KMS-11 (cell line): Measurements from ENCODE around the gene ASCL5.

Experiments
- H2AFZ ChIP-seq: fragments of 200-600 bp; sonication (generic); 2 replicates; pipeline ENCODE4 v1.6.1; 2016; ENCODE audit warnings: antibody characterized with exemption, mixed run types, low read depth
- H3K27ac ChIP-seq: fragments of 200-600 bp; sonication (generic); 2 replicates; pipeline ENCODE4 v1.6.1; 2016; ENCODE audit warnings: mild to moderate bottlenecking, mixed run types
- H3K27me3 ChIP-seq: fragments of 200-600 bp; sonication (generic); 2 replicates; pipeline ENCODE4 v1.6.1; 2017; ENCODE audit warnings: mild to moderate bottlenecking, low read depth, mixed run types, moderate library complexity; ENCODE audit not compliant: insufficient read depth
- H3K36me3 ChIP-seq: fragments of 200-600 bp; sonication (generic); 2 replicates; pipeline ENCODE4 v1.6.1; 2017; ENCODE audit warnings: mild to moderate bottlenecking, mixed run types; ENCODE audit not compliant: insufficient read depth
- H3K4me1 ChIP-seq: fragments of 200-600 bp; sonication (generic); 2 replicates; pipeline ENCODE4 v1.6.1; 2016; ENCODE audit warnings: mild to moderate bottlenecking, low read depth, mixed run types; ENCODE audit not compliant: poor library complexity, severe bottlenecking
- H3K4me2 ChIP-seq: fragments of 200-600 bp; sonication (generic); 2 replicates; pipeline ENCODE4 v1.7.0; 2016; ENCODE audit warnings: mild to moderate bottlenecking, mixed run types
- H3K4me3 ChIP-seq: fragments of 200-600 bp; sonication (generic); IDR thresholded peaks from 2 replicates; pipeline ENCODE4 v1.6.1; 2017; ENCODE audit warnings: low read depth, low read length, mixed read lengths; ENCODE audit not compliant: insufficient read depth
- H3K79me2 ChIP-seq: fragments of 200-600 bp; sonication (generic); 2 replicates; pipeline ENCODE4 v1.6.1; 2016; ENCODE audit warnings: low read depth, mixed run types; ENCODE audit not compliant: insufficient read depth
- H3K9ac ChIP-seq: fragments of 200-600 bp; sonication (generic); 2 replicates; pipeline ENCODE4 v1.6.1; 2016; ENCODE audit warnings: mild to moderate bottlenecking, mixed run types
- H4K20me1 ChIP-seq: fragments of 200-600 bp; sonication (generic); 2 replicates; pipeline ENCODE4 v1.6.1; 2016; ENCODE audit warnings: mild to moderate bottlenecking, mixed run types; ENCODE audit not compliant: insufficient read depth
- TF ChIP-seq, protein P1 (sequence below): fragments of 200-600 bp; sonication (generic); conservative IDR thresholded peaks from 2 replicates; pipeline ENCODE4 v1.6.1; 2017; ENCODE audit warnings: low read depth, mild to moderate bottlenecking, antibody characterized with exemption, low read length, moderate library complexity, mixed read lengths

ASCL5 gene

DNA sequence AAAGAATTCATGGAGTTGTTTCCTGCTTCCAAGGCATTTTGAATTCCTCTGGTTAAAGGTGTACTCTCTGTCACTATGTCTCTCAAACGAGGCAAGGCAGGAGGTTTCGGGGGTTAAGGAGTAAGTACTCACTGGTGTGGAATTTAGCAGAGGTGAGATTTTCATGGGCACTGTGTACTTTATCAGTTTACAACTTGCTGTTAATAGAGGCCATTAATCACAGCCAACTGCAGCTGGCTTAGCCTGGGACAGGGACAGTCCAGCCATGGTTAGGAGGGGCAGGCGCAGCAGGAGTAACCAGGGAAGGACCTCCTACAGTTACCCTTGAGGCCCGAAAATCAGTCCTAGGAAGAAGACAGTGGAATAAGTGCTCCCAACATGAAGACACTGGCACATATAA lies 45.3 kb upstream of the ASCL5 start:
- peaks cover 29% of the 10 kb centered on the region for H3K4me1 ChIP-seq
- H3K27ac ChIP-seq = peak overlapping the region; percentile 99; the same call in 1 of the 2 replicates
- H3K9ac ChIP-seq = peak overlapping the region; percentile 97; the same call in 1 of the 2 replicates
- H4K20me1 ChIP-seq = no peaks in the 10 kb centered on the region
- H3K36me3 ChIP-seq = no peaks in the 10 kb centered on the region
- peak overlapping the region; percentile 87; the same call in 1 of the 2 replicates for H2AFZ ChIP-seq
- TF ChIP-seq, protein P1, sequence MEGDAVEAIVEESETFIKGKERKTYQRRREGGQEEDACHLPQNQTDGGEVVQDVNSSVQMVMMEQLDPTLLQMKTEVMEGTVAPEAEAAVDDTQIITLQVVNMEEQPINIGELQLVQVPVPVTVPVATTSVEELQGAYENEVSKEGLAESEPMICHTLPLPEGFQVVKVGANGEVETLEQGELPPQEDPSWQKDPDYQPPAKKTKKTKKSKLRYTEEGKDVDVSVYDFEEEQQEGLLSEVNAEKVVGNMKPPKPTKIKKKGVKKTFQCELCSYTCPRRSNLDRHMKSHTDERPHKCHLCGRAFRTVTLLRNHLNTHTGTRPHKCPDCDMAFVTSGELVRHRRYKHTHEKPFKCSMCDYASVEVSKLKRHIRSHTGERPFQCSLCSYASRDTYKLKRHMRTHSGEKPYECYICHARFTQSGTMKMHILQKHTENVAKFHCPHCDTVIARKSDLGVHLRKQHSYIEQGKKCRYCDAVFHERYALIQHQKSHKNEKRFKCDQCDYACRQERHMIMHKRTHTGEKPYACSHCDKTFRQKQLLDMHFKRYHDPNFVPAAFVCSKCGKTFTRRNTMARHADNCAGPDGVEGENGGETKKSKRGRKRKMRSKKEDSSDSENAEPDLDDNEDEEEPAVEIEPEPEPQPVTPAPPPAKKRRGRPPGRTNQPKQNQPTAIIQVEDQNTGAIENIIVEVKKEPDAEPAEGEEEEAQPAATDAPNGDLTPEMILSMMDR = no peak
- H3K79me2 ChIP-seq = no peaks in the 10 kb centered on the region
- H3K4me2 ChIP-seq = peak overlapping the region; percentile 88; the same call in 1 of the 2 replicates
- H3K27me3 ChIP-seq = no peaks in the 10 kb centered on the region
- H3K4me3 ChIP-seq = no peak overlapping the region

- H3K4me3 ChIP-seq = peak overlapping the region; percentile 70
- H2AFZ ChIP-seq = peak overlapping the region; percentile 87
- peak overlapping the region; percentile 97 for H3K9ac ChIP-seq
- TF ChIP-seq, protein P1 = peak; percentile 75
- peak overlapping the region; percentile 99 for H3K27ac ChIP-seq
- peaks cover 29% of the 10 kb centered on the region for H3K4me1 ChIP-seq
- peak overlapping the region; percentile 88 for H3K4me2 ChIP-seq
- H3K79me2 ChIP-seq = no peaks in the 10 kb centered on the region
- H4K20me1 ChIP-seq = no peaks in the 10 kb centered on the region
- H3K27me3 ChIP-seq = no peaks in the 10 kb centered on the region
- no peaks in the 10 kb centered on the region for H3K36me3 ChIP-seq
Measured at GRCh38 chr1:201171063-201172036, 44.4 kb upstream of the ASCL5 start.

GRCh38 chr1:201170533-201171062 lies 43.6 kb upstream of the ASCL5 start:
- Histone ChIP-seq H3K9ac (peak overlapping the region; percentile 97), H3K4me2 (peak overlapping the region; percentile 88), H3K36me3 (no peaks in the 10 kb centered on the region), H3K4me1 (peaks cover 29% of the 10 kb centered on the region), H2AFZ (peak overlapping the region; percentile 87), H3K79me2 (no peaks in the 10 kb centered on the region), H3K27ac (peak overlapping the region; percentile 99), H3K27me3 (no peaks in the 10 kb centered on the region), H3K4me3 (peak overlapping the region; percentile 70), H4K20me1 (no peaks in the 10 kb centered on the region)
- TF ChIP-seq, protein P1 = no peak

DNA sequence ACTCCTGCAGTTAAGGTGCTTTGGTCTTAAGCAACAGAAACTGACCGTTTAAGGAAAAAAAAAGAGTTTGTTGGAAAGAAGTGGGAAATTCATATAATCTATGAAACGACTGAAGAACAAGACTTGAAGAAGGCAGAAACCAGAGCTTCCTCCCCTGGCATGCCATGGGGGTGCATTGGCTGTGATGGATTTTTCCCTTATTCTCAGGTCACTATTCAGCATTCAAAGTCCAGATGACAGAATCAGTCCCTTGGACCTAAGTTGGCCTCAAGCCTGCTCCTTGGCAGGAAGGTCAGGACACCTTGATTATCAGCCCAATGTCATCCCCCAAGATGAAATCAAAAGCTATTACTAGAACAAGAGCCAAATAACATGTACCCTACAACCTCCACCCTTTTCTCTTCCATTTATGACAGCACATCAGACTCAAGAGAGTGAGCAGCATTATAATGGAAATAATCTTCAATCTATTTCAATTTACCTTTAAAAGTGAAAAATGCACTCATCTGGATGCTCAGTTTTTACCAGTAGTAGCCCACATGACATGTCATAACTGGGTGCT lies 43.1 kb upstream of the ASCL5 start:
- no peaks in the 10 kb centered on the region for H3K27me3 ChIP-seq
- H3K4me2 ChIP-seq = peak overlapping the region; percentile 88
- peak overlapping the region; percentile 99 for H3K27ac ChIP-seq
- H3K4me3 ChIP-seq = peak overlapping the region; percentile 3
- no peaks in the 10 kb centered on the region for H3K79me2 ChIP-seq
- H4K20me1 ChIP-seq = no peaks in the 10 kb centered on the region
- no peaks in the 10 kb centered on the region for H3K36me3 ChIP-seq
- peaks cover 29% of the 10 kb centered on the region for H3K4me1 ChIP-seq
- TF ChIP-seq, protein P1 = no peak
- H2AFZ ChIP-seq = peak overlapping the region; percentile 87
- peak overlapping the region; percentile 97; the same call in 1 of the 2 replicates for H3K9ac ChIP-seq
